ENCODE data around the gene MYADM. TPM values are rescaled to one million over a fixed set of nuclear protein-coding genes. Genes with fewer than 3 reads are reported as not detected.

Gene MYADM
- total RNA-seq, 4 donors from 2014 or later, result 20.4 to 49.2 (median 33.6) TPM

DNA sequence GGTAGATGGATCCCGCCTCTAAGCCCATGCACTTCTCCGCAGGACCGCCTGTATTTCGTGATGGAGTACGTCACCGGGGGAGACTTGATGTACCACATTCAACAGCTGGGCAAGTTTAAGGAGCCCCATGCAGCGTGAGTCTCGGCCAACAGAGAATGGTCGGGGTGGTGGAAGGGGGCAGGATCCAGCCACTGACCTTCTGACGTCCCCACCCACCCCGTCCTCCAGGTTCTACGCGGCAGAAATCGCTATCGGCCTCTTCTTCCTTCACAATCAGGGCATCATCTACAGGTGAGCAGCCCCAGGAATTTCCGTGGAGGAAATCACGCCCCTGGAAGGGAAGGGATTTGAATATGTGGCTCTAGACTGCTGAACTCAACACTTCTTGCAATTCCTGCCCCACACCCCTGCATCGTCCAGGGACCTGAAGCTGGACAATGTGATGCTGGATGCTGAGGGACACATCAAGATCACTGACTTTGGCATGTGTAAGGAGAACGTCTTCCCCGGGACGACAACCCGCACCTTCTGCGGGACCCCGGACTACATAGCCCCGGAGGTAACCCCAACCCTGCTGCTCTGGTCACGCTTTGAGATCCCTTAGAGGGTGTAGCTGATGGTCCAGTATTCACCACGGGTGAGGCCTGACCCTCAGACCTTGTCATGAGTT, 32.6 kb downstream of the MYADM start:
- TF ChIP-seq, protein P1, sequence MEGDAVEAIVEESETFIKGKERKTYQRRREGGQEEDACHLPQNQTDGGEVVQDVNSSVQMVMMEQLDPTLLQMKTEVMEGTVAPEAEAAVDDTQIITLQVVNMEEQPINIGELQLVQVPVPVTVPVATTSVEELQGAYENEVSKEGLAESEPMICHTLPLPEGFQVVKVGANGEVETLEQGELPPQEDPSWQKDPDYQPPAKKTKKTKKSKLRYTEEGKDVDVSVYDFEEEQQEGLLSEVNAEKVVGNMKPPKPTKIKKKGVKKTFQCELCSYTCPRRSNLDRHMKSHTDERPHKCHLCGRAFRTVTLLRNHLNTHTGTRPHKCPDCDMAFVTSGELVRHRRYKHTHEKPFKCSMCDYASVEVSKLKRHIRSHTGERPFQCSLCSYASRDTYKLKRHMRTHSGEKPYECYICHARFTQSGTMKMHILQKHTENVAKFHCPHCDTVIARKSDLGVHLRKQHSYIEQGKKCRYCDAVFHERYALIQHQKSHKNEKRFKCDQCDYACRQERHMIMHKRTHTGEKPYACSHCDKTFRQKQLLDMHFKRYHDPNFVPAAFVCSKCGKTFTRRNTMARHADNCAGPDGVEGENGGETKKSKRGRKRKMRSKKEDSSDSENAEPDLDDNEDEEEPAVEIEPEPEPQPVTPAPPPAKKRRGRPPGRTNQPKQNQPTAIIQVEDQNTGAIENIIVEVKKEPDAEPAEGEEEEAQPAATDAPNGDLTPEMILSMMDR (IDR thresholded peaks at IDR 0.05), result no peak
- no peak for TF ChIP-seq POLR2A (IDR thresholded peaks at IDR 0.05)
- no peak for DNase-seq (ENCODE audit: low spot score in 2 of 2)
- WGBS, 2 donors, result 89 to 92% methylated on average over 26 to 27 of the region's 27 CpGs
- no peak overlapping the region for H3K4me3 ChIP-seq (ENCODE audit: low read depth, poor library complexity, severe bottlenecking)
- intact Hi-C loops (cut with DNase I; ENCODE audit: low total_unique reads), result loop anchor here (10.0 kb wide), 1 partner anchor 124 kb away; no protein-coding TSS in a partner anchor

DNA sequence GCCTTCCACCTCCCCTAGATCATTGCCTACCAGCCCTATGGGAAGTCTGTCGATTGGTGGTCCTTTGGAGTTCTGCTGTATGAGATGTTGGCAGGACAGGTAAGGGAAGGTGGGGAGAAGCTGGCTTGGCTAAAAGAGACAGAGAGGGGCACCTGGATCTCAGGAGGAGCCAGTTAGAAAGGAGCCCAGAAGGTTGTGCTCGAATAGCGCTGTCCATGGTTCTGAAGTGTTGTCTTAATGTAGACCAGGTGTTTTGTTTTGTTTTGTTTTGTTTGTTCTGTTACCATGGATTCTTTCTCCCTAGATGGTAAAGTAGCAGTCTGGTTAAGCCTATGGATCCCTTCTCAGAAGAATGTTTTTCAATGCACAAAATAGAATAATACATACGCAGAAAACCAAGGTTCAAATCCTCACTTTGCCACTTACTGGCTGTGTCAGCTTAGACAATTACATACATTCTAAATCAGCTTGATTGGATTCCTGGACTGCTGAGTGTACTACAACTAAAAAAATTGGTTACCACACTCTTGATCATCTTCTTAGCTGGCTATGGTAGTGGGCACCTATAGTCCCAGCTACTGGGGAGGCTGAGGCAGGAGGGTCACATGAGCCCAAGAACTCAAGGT, 35.5 kb downstream of the MYADM start:
- TF ChIP-seq POLR2A (IDR thresholded peaks at IDR 0.05), result no peak
- TF ChIP-seq, protein P1 (IDR thresholded peaks at IDR 0.05), result no peak
- DNase-seq (ENCODE audit: low spot score in 2 of 2), result no peak
- 34 to 43% methylated on average over 4 of the region's 4 CpGs for WGBS, 2 donors
- intact Hi-C loops (cut with DNase I; ENCODE audit: low total_unique reads), result loop anchor here (10.0 kb wide), 1 partner anchor 122 kb away; no protein-coding TSS in a partner anchor
- no peak overlapping the region for H3K4me3 ChIP-seq (ENCODE audit: low read depth, poor library complexity, severe bottlenecking)

DNA sequence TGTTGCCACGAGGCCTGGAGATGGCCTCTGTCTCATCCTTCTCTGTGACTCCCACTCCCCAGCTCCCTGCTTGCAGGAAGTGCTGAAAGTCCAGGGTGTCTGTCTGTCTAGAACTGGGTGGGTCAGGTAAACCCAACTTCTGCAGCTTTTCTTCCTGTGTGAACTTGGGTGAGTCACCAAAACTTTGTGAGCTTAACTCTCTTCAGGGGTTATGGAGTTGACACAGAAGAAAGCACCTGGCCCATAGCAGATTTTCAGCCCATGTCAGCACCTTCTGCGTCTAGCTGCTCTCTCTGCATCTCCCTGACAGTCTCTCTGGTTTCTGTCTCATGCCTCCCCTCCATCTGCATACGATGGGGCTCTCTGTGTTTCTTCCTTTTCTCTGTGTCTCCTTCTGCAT, 37.2 kb downstream of the MYADM start:
- DNase-seq (ENCODE audit: low spot score in 2 of 2), result no peak
- 37 to 44% methylated on average over 3 of the region's 3 CpGs for WGBS, 2 donors
- H3K4me3 ChIP-seq (ENCODE audit: low read depth, poor library complexity, severe bottlenecking), result no peak overlapping the region
- TF ChIP-seq, protein P1 (IDR thresholded peaks at IDR 0.05), result no peak
- intact Hi-C loops (cut with DNase I; ENCODE audit: low total_unique reads), result loop anchor here (10.0 kb wide), 1 partner anchor 120 kb away; no protein-coding TSS in a partner anchor

DNA sequence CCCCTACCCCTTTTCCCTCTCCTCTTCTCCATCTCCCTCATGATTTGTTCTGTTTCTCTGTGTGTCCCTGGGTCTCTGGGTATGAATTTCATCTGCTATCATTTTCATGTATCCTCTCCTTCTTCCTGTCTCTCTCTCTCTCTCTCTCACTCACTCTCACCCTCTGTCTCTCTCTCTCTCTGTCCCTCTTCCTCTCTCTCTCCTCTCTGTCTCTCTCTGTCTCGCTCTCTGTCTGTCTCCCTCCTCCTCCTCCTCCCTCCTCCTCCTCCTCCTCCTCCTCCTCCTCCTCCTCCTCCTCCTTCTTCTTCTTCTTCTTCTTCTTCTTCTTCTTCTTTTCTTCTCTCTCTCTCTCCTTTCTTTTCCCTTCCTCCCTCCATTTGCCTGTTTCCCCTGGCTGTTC, 38.1 kb downstream of the MYADM start:
- no peak overlapping the region for H3K4me3 ChIP-seq (ENCODE audit: low read depth, poor library complexity, severe bottlenecking)
- DNase-seq (ENCODE audit: low spot score in 2 of 2), result no peak
- 67 to 100% methylated on average over 1 of the region's 1 CpG for WGBS, 2 donors
- intact Hi-C loops (cut with DNase I; ENCODE audit: low total_unique reads), result loop anchor here (10.0 kb wide), 1 partner anchor 119 kb away; no protein-coding TSS in a partner anchor
- TF ChIP-seq, protein P1 (IDR thresholded peaks at IDR 0.05), result no peak
- no peak for TF ChIP-seq POLR2A (IDR thresholded peaks at IDR 0.05)

DNA sequence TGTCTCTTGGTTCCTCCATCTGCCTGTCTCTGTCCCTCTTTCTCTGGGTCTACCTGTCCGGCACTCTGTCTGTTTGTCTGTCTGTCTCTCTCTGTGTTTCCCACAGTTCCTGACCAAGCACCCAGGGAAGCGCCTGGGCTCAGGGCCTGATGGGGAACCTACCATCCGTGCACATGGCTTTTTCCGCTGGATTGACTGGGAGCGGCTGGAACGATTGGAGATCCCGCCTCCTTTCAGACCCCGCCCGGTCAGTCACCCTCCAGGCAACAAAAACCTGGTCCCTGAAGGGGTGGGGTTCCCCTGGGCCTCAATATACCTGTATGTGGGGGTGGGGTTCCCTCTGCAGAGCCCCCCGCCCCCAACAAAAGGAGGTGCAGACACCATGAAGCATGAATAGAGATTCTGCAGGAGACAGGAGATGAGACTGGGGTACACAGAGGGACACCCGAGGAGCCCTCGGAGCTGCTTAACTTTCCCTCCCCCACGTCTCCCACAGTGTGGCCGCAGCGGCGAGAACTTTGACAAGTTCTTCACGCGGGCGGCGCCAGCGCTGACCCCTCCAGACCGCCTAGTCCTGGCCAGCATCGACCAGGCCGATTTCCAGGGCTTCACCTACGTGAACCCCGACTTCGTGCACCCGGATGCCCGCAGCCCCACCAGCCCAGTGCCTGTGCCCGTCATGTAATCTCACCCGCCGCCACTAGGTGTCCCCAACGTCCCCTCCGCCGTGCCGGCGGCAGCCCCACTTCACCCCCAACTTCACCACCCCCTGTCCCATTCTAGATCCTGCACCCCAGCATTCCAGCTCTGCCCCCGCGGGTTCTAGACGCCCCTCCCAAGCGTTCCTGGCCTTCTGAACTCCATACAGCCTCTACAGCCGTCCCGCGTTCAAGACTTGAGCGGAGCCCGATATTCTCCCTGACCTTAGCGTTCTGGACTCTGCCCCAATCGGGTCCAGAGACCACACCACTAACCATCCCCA, 38.8 kb downstream of the MYADM start:
- whole genome bisulfite sequencing, 2 donors, result 16 to 17% methylated on average over 46 to 48 of the region's 48 CpGs
- intact Hi-C loops (cut with DNase I; ENCODE audit: low total_unique reads), result loop anchor here (10.0 kb wide), 1 partner anchor 118 kb away; no protein-coding TSS in a partner anchor
- DNase-seq (ENCODE audit: low spot score in 2 of 2), result no peak

More for the DNA sequence above, 38.8 kb downstream of the MYADM start:
- no peak overlapping the region for H3K4me3 ChIP-seq (ENCODE audit: low read depth, poor library complexity, severe bottlenecking)
- TF ChIP-seq POLR2A (IDR thresholded peaks at IDR 0.05), result no peak
- TF ChIP-seq, protein P1 (IDR thresholded peaks at IDR 0.05), result no peak

Data from lower leg skin (tissue), 4 donors.